Measurements from ENCODE around the gene SFT2D1. TPM values are rescaled to one million over a fixed set of nuclear protein-coding genes. Genes with fewer than 3 reads are reported as not detected.
A peak's percentile ranks its signal among the peaks of the same experiment; 100 is the strongest.
"Not testable (repeated sequence)": the region's sequence is repeated elsewhere in the genome, so short reads cannot be mapped to it uniquely, and the experiment has no call there.

The SFT2D1 gene
- total RNA-seq, 1 experiment from 2014 or later, result 58.4 TPM

DNA sequence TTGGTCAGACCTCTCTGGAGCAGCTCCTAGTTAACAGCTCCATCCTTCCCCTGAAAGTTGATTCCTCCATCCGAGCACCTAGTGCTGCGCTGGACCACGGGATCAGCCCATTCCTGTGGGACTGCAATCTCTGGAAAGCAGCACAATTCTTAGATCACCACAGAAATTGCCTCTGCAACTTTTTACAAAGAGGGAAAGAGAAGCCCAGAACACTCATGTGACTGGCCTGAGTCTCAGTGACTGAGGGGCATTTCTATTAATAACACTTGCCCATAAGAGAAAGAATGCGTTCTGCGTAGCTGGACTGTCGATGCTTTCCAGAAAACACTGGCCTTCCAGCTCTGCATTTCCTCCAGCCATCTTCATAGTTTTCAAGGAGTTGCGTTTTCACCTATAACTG, 22.1 kb upstream of the SFT2D1 start:
- DNase-seq (ENCODE audit: low read depth), result no peak

DNA sequence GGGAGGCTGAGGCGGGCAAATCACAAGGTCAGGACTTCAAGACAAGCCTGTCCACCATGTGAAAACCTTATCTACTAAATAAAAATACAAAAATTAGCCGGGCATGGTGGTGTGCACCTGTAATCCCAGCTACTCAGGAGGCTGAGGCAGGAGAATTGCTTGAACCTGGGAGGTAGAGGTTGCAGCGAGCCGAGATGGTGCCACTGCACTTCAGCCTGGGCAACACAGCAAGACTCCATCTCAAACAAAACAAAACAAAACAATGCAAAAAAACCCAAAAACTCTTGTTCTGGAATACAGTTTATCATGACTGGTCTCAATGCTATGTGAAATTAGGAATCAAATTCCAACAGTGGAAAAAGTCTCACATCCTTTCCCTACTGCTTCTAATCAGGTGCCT, 20.1 kb upstream of the SFT2D1 start:
- DNase-seq (ENCODE audit: low read depth), result not testable (repeated sequence)

- DNase-seq (ENCODE audit: low read depth), result peak; percentile 71
Measured at GRCh38 chr6:166361077-166361429, 18.7 kb upstream of the SFT2D1 start.

DNA sequence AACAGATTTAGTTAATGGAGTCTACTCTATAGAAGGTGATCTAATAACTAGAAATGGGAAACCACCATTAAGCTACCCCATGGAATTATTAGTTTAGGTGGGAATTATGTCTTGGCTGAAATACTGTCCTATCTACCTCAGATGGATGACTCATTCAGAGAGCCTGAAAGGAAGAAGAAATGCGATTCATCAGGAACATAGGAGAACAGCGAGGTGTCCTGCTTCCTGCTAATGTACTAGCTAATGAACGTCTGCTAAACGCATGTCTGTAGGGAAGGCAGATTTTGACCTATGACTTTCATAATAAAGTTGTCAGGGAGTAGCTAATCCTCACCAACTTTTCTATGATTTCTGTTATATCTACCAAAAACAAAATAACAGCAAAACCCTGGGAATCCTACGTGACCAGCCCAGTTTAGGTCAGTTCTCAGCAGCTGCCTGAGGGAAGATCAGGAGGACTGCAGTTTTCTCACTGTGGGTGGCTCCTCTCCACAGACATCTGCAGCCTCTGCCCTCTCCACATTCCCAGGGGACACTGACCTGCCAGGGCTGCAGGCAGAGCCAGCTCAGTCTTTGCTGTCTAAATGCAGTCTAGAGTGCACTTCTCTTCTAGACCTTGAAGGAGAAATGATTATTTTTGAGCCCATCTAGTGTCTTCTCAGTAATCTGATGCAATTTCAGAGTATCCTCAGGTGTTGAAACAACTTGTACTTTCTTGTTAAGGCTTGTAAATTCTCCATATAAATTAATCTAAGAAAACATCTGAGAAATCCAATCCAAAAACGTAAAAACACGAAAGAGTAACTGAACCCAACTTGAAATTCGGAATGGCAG, 18.1 kb upstream of the SFT2D1 start:
- DNase-seq (ENCODE audit: low read depth), result peak; percentile 74

DNA sequence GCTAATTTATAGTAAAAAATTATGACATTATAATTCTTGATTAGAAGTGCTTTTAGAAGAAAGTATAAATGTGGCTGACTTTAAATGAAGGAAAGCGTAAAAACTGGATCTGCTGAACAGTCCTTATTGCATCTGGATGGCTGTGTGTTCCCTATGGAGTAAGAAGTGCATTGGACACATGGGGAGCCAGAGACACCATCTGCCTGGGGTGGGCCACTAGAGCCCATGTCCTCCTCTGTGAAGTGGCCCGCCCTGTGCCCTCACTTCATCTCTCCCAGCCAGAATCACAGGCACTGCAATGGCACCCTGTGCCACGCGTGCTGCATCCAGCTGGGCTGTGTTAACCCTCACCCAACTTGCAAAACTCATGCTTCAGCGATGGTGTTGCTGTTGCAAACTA, 13.2 kb upstream of the SFT2D1 start:
- no peak for DNase-seq (ENCODE audit: low read depth)

- no peak for DNase-seq (ENCODE audit: low read depth)
Measured at GRCh38 chr6:166354965-166355364, 12.6 kb upstream of the SFT2D1 start.

- DNase-seq (ENCODE audit: low read depth), result no peak
Measured at GRCh38 chr6:166354143-166354542, 11.8 kb upstream of the SFT2D1 start.

DNA sequence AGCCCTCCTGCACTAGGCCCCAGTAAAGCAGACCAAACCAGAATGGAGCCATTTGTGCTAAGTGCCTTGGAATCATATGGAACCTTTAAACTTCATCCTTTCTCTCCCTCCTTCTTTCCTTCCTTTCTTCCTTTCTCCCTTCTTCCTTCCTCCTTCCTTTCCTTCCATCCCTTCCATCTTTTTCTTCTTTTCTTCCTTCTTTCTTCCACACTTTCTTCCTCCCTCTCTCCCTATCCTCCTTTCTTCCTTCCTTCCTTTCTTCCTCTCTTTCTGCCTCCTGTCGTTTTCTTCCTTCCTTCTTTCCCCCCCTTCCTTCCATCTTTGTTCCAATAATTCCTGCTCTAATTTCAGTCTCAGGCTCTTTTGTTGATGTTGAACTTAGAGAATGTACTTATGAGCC, 11.2 kb upstream of the SFT2D1 start:
- no peak for DNase-seq (ENCODE audit: low read depth)

GRCh38 chr6:166352923-166353322, 10.6 kb upstream of the SFT2D1 start:
- DNase-seq (ENCODE audit: low read depth), result no peak

DNA sequence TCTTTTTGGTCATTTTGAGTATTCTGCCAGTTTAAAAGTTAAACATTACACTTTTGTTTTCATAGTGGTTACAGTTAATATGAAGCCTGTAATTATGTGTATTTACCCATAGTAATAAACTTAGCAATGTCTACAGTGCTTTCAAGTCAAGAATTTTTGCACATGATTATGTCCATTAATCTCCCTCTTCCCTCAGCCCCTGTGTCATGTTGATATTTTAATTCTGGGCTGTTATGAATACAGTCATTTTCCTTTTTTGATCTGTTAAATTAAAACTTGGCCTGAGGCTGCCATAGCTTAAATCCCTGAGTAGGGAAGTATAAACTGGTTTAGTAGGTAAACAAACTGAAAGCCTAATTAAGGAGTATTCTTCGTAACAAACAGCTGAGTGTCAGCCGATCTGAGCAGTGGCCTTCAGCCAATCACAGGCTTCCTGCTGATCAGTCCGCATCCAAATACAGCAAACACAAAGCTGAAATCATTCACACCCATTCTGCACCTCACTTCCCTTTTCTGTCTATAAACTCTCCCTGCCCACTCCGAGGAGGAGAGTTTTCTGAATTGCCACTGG, 9.5 kb upstream of the SFT2D1 start:
- no peak for DNase-seq (ENCODE audit: low read depth)

- no peak for DNase-seq (ENCODE audit: low read depth)
Measured at GRCh38 chr6:166348305-166348949, 6.1 kb upstream of the SFT2D1 start.

- no peak for DNase-seq (ENCODE audit: low read depth)
Measured at GRCh38 chr6:166346965-166347364, 4.6 kb upstream of the SFT2D1 start.

- DNase-seq (ENCODE audit: low read depth), result no peak
Measured at GRCh38 chr6:166346449-166346848, 4.1 kb upstream of the SFT2D1 start.

GRCh38 chr6:166345672-166346071, 3.3 kb upstream of the SFT2D1 start:
- DNase-seq (ENCODE audit: low read depth), result not testable (repeated sequence)

- not testable (repeated sequence) for DNase-seq (ENCODE audit: low read depth)
Measured at GRCh38 chr6:166344921-166345320, 2.6 kb upstream of the SFT2D1 start.

- no peak for DNase-seq (ENCODE audit: low read depth)
Measured at GRCh38 chr6:166344240-166344639, 1.9 kb upstream of the SFT2D1 start.

DNA sequence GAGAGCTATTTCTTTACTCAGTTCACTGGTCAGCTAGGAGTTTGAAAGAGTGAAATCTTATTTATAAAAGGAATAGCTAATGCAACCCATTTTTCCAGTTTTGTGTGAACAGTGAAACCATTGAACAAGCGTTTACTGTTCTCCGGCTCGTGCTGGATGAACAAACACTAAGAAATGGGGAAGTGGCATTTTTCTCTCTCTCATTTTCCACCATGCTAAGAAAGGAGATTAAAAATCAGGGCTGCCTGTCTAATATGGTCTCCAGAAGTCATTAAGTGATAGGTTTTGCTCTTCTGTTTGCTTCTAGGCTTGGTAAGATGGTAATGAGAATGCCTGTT, 774 bp upstream of the SFT2D1 start:
- DNase-seq (ENCODE audit: low read depth), result no peak

- no peak for DNase-seq (ENCODE audit: low read depth)
Measured at GRCh38 chr6:166341977-166342348, 382 bp downstream of the SFT2D1 start.

DNA sequence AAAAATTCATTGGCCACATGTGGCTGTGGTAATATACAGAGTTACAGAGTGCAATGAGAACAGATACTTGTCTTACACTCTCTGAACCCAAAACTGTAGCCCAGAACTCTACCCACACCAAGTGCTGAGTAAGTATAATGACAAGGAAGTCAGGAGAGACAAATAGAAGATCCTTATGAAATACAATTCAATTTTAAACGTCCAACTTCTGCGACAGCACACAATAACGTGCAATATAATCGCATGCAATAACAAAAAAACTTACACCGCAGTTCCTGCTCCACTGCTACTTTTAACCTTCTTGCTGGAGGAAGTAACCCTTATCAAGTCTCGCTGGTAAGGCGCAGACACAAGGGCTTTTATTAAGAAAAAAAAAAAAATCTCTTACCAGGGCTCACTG, 881 bp downstream of the SFT2D1 start:
- DNase-seq (ENCODE audit: low read depth), result no peak

DNA sequence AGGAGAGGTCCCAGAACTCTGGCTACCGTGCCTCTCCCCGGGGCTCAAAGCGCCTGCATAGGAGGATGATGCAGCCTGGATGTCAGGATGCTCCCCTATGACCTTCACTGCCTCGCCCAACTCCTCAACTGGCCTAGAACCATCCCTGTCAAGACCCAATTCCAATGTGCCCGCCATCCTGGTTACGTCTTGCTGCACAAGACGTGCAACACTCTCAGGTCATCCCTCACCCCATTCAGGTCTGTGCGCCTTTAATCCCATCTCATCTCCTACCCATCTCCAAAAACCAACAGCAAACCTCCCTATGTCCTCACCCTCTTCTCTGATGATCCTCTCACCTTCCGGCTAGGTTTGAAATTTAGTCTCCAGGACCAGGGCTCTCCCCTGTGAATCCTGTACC, 3.5 kb downstream of the SFT2D1 start:
- no peak for DNase-seq (ENCODE audit: low read depth)

- DNase-seq (ENCODE audit: low read depth), result no peak
Measured at GRCh38 chr6:166336847-166337246, 5.5 kb downstream of the SFT2D1 start.

DNA sequence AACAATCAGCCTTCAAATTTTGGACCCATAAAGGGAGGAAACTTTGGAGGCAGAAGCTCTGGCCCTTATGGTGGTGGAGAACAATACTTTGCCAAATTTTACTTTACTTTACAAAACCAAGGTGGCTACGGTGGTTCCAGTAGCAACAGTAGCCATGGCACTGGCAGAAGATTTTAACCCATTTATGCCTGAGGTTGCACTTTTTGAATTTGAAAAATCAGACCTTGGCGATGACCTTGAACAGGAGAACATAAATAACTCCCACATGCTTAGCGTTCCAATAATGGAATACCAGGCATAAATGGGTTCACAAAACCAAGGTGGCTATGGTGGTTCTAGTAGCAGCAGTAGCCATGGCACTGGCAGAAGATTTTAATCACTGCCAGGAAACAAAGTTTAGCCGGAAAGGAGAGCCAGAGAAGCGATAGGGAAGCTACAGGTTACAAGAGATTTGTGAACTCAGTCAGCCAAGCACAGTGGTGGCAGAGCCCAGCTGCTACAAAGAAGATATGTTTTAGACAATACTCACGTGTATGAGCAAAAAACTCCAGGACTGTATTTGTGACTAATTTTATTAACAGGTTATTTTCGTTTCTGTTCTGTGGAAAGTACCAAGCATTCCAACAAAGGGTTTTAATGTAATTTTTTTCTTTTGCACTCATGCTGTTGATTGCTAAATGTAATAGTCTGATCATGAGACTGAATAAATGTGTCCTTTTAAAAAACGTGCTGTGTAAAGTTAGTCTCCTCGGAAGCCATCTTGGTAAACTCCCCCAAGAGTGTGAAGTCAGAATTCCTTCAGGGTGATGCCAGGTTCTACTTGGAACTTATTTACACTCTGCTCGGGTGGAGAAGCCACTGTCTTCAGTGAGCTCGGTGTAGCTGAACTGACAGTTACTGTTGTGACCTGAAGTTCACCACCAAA, 6.7 kb downstream of the SFT2D1 start:
- no peak for DNase-seq (ENCODE audit: low read depth)
